K562 (cell line): ENCODE results near the gene LRRC8A. TPM values are rescaled to one million over a fixed set of nuclear protein-coding genes. Genes with fewer than 3 reads are reported as not detected.

Experiments
- ARHGAP35 ChIP-seq: fragments of 450-650 bp; IDR thresholded peaks from 2 replicates; pipeline ENCODE4 v1.6.1; 2018; ENCODE audit not compliant: partially characterized antibody
- ATF7 ChIP-seq: fragments of 450-650 bp; IDR thresholded peaks from 2 replicates; pipeline ENCODE4 v1.7.1; 2014; ENCODE audit warnings: mild to moderate bottlenecking, moderate library complexity
- BRCA1 ChIP-seq, 2 experiments: fragments of 450-650 bp in 1 of 2; sonication (generic) in 1 of 2; formaldehyde crosslinking in 1 of 2; IDR thresholded peaks; 2 replicates each; pipeline versions ENCODE4 v1.5.0 to v1.6.1; 2017 to 2020; ENCODE audit warnings: mild to moderate bottlenecking in 1 of 2, missing genetic modification reagents in 1 of 2
- CHD1 ChIP-seq: fragments of 200-600 bp; sonication (generic); IDR thresholded peaks from one replicate; pipeline ENCODE4 v1.6.1; 2012; ENCODE audit warnings: mild to moderate bottlenecking, moderate library complexity, low read length, inconsistent platforms
- GATAD2A ChIP-seq: fragments of 450-650 bp; IDR thresholded peaks from 2 replicates; pipeline ENCODE4 v1.6.1; 2017
- LARP7 ChIP-seq: fragments of 450-650 bp; IDR thresholded peaks from 2 replicates; pipeline ENCODE4 v1.6.1; 2016
- MAFF ChIP-seq: IDR thresholded peaks from 2 replicates; pipeline ENCODE4 v1.6.1; 2012; ENCODE audit warnings: low read length, improper control_type of control experiment
- MYC ChIP-seq, 2 experiments: fragments of 250-450 bp in 1 of 2; sonication (Bioruptor Pico) in 1 of 2; IDR thresholded peaks; 2 replicates each; pipeline versions ENCODE4 v1.5.1 to v1.6.1; 2012 to 2021; ENCODE audit warnings: low read depth in 2 of 2, borderline replicate concordance in 1 of 2, improper control_type of control experiment in 1 of 2, low read length in 1 of 2, mild to moderate bottlenecking in 1 of 2, moderate library complexity in 1 of 2
- NFYB ChIP-seq: IDR thresholded peaks from 2 replicates; pipeline ENCODE4 v1.6.1; 2011; ENCODE audit warnings: mild to moderate bottlenecking, moderate library complexity; ENCODE audit not compliant: insufficient read length; ENCODE audit errors: extremely low read depth
- NONO ChIP-seq, 2 experiments: fragments of 200-400 bp in 1 of 2; fragments of 450-650 bp in 1 of 2; formaldehyde crosslinking in 1 of 2; IDR thresholded peaks; 2 replicates each; pipeline ENCODE4 v1.6.1; 2017; ENCODE audit warnings: low read depth in 2 of 2, mild to moderate bottlenecking in 2 of 2, moderate library complexity in 2 of 2, low read length in 1 of 2
- PHB ChIP-seq: fragments of 250-450 bp; sonication (Bioruptor Pico); IDR thresholded peaks from 2 replicates; pipeline ENCODE4 v1.5.0; 2021
- PHF8 ChIP-seq: fragments of 200-600 bp; sonication (generic); IDR thresholded peaks from 2 replicates; pipeline ENCODE4 v1.6.1; 2012; ENCODE audit warnings: mixed run types, mild to moderate bottlenecking, inconsistent platforms, low read length, moderate library complexity, borderline replicate concordance
- PRMT5 ChIP-seq: sonication (generic); formaldehyde crosslinking; IDR thresholded peaks from 2 replicates; pipeline ENCODE4 v1.5.0; 2020; ENCODE audit warnings: missing genetic modification reagents
- STAT6 ChIP-seq: sonication (generic); formaldehyde crosslinking; IDR thresholded peaks from 2 replicates; pipeline ENCODE4 v1.8.1; 2023; ENCODE audit warnings: mild to moderate bottlenecking, missing genetic modification reagents
- TAF1 ChIP-seq: IDR thresholded peaks from 2 replicates; pipeline ENCODE4 v1.6.1; 2011; ENCODE audit warnings: mild to moderate bottlenecking, low read length, moderate library complexity; ENCODE audit not compliant: insufficient read depth, control insufficient read depth, severe bottlenecking; ENCODE audit errors: extremely low read depth
- WHSC1 ChIP-seq: IDR thresholded peaks from one replicate; pipeline ENCODE4 v1.6.1; 2012; ENCODE audit warnings: low read length, control low read depth, inconsistent platforms
- ZNF274 ChIP-seq: IDR thresholded peaks from 2 replicates; pipeline ENCODE4 v1.6.1; 2011; ENCODE audit warnings: low read depth, mild to moderate bottlenecking, low read length, moderate library complexity, borderline replicate concordance
- ZNF444 ChIP-seq: fragments of 250-450 bp; sonication (Bioruptor Pico); IDR thresholded peaks from 2 replicates; pipeline ENCODE4 v1.4.0; 2020; ENCODE audit warnings: mild to moderate bottlenecking, moderate library complexity
- ZNF445 ChIP-seq: fragments of 250-450 bp; sonication (Bioruptor Pico); IDR thresholded peaks from 2 replicates; pipeline ENCODE4 v1.4.0; 2020; ENCODE audit warnings: low read depth, mild to moderate bottlenecking, moderate library complexity
- polyA plus RNA-seq, 8 experiments: library from polyadenylated mRNA; depleted of rRNA in 4 of 8; stranded (reverse) in 5 of 8; unstranded in 3 of 8; fragments of >200 nt; fragmentation: Nextera tagmentation in 2 of 8; fragmentation: Illumina TruSeq in 1 of 8; extraction: Ambion mirVana in 2 of 8; extraction: Trizol in 1 of 8; gene quantifications; 2 replicates each; pipeline versions ENCODE4 v1.2.1 to v1.2.3, GENCODE V29; 2011 to 2014; ENCODE audit warnings: inconsistent platforms in 1 of 8, missing spikeins in 1 of 8
- total RNA-seq, 7 experiments: library from RNA; depleted of rRNA in 6 of 7; stranded (reverse); fragments of >200 nt in 6 of 7; fragmentation: Illumina TruSeq in 2 of 7; extraction: Trizol in 2 of 7; gene quantifications; 2 replicates each; pipeline versions ENCODE4 v1.2.1 to v1.2.3, GENCODE V29; 2011 to 2021; ENCODE audit warnings: low replicate concordance in 1 of 7
- TF ChIP-seq, protein P1 (sequence below): fragments of 450-650 bp; formaldehyde crosslinking; conservative IDR thresholded peaks from 2 replicates; pipeline ENCODE4 v1.4.0; 2022; ENCODE audit warnings: mild to moderate bottlenecking, missing genetic modification characterization
- TF ChIP-seq, protein P2 (sequence below), 2 experiments: IDR thresholded peaks; 2 replicates each; pipeline ENCODE4 v1.6.1; 2012; ENCODE audit warnings: improper control_type of control experiment in 2 of 2, low read depth in 2 of 2, low read length in 2 of 2, borderline replicate concordance in 1 of 2

Gene LRRC8A
- total and polyA plus RNA-seq, 9 of the 15 experiments (the other 6 are each of a cell fraction or from before 2014, with no cell fraction given) = 2.9 to 24.7 (median 8.9) TPM

DNA sequence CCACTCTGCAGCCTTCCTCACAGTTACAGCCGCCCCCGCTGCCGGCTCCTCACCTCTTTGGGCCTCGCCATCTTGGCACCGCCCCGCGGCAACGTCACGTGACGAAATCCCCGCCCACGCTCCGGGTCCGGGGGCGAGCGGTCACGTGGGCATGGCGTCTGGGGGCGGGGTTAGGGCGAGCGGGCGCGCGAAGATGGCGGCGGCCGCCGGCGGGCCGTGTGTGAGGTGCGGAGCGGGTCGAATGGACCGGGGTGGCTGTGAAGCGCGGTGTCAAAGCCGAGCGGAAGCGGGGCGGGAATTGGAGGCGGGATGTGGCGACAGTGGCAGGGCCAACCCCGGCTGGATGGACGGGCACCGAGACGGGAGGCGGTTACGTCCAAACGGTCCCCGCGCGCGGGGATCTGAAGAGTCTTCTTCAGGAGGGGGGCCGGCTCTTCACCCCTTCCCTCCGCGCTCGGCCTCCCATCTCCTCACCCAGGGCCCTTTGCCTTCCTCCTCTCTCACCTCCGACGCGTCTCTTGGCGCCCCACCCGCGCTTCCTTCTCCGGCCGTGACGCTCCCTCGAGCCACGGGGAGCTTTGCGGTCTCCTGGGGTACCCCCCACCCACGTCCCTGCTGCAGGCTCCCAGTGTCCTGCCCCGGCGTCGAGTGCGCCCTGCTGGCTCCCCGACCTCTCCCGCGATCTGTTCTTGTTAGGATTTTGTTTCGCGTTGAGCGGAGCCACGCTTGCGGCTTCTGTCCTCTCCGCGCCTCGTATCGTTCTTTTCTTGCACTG is 65.8 kb downstream of the LRRC8A start, which contains the start of the genes DOLK and NUP188 (continued):
- TF ChIP-seq BRCA1 (IDR thresholded peaks at IDR 0.05) (no peak), BRCA1 (CRISPR knock-in tag; IDR thresholded peaks at IDR 0.05) (no peak), ARHGAP35 (no peak), ZNF445 (CRISPR knock-in tag) (no peak), PHB (CRISPR knock-in tag) (no peak), LARP7 (peak; percentile 42; the same call in 1 of the 2 replicates), PHF8 (peak; percentile 99; the same call in 1 of the 2 replicates), CHD1 (peak; percentile 33), ZNF274 (no peak), ATF7 (peak; percentile 63; the same call in 1 of the 2 replicates), ZNF444 (no peak), TAF1 (peak; percentile 99), GATAD2A (0 out of 2 replicates have a peak, but pooled peaks have one; percentile 12), MYC (IDR thresholded peaks at IDR 0.05; ENCODE audit: low read depth, low read length) (peak; percentile 78), MYC (CRISPR knock-in tag; IDR thresholded peaks at IDR 0.05; ENCODE audit: borderline replicate concordance, low read depth) (no peak; the same call in 1 of the 2 replicates), PRMT5 (CRISPR knock-in tag) (no peak), WHSC1 (no peak), NFYB (no peak), STAT6 (CRISPR knock-in tag) (0 out of 2 replicates have a peak, but pooled peaks have one; percentile 68), MAFF (no peak), NONO (IDR thresholded peaks at IDR 0.05; ENCODE audit: low read depth in 2 of 2, low read length in 1 of 2) (peak in 1 of 2 experiments; percentile 91; a peak in 2 of 4 replicates)
- TF ChIP-seq, protein P1, sequence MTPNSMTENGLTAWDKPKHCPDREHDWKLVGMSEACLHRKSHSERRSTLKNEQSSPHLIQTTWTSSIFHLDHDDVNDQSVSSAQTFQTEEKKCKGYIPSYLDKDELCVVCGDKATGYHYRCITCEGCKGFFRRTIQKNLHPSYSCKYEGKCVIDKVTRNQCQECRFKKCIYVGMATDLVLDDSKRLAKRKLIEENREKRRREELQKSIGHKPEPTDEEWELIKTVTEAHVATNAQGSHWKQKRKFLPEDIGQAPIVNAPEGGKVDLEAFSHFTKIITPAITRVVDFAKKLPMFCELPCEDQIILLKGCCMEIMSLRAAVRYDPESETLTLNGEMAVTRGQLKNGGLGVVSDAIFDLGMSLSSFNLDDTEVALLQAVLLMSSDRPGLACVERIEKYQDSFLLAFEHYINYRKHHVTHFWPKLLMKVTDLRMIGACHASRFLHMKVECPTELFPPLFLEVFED (CRISPR knock-in tag) = no peak
- TF ChIP-seq, protein P2, sequence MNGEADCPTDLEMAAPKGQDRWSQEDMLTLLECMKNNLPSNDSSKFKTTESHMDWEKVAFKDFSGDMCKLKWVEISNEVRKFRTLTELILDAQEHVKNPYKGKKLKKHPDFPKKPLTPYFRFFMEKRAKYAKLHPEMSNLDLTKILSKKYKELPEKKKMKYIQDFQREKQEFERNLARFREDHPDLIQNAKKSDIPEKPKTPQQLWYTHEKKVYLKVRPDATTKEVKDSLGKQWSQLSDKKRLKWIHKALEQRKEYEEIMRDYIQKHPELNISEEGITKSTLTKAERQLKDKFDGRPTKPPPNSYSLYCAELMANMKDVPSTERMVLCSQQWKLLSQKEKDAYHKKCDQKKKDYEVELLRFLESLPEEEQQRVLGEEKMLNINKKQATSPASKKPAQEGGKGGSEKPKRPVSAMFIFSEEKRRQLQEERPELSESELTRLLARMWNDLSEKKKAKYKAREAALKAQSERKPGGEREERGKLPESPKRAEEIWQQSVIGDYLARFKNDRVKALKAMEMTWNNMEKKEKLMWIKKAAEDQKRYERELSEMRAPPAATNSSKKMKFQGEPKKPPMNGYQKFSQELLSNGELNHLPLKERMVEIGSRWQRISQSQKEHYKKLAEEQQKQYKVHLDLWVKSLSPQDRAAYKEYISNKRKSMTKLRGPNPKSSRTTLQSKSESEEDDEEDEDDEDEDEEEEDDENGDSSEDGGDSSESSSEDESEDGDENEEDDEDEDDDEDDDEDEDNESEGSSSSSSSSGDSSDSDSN (IDR thresholded peaks at IDR 0.05; ENCODE audit: borderline replicate concordance in 1 of 2, low read depth in 2 of 2, low read length in 2 of 2) = 0 out of 4 replicates have a peak, but pooled peaks of 1 of the 2 experiments have one; percentile 69
